PFSK-1 (cell line): ENCODE data around the gene LGR5.

Source experiments
- POLR2AphosphoS5 ChIP-seq: IDR thresholded peaks from 2 replicates; pipeline ENCODE4 v1.6.1; 2012; ENCODE audit warnings: low read depth, mild to moderate bottlenecking, control low read depth, low read length, moderate library complexity
- REST ChIP-seq, 2 experiments: IDR thresholded peaks; 2 replicates each; pipeline versions ENCODE4 v1.6.1 to v1.8.0; 2011 to 2012; ENCODE audit warnings: low read depth in 2 of 2, low read length in 2 of 2, control low read depth in 1 of 2, inconsistent platforms in 1 of 2, mild to moderate bottlenecking in 1 of 2, moderate library complexity in 1 of 2; ENCODE audit not compliant: insufficient read depth in 1 of 2
- SIN3A ChIP-seq: IDR thresholded peaks from 2 replicates; pipeline ENCODE4 v1.6.1; 2012; ENCODE audit warnings: mild to moderate bottlenecking, low read length, moderate library complexity, borderline replicate concordance; ENCODE audit not compliant: insufficient read depth
- TAF1 ChIP-seq: IDR thresholded peaks from 2 replicates; pipeline ENCODE4 v1.6.1; 2012; ENCODE audit warnings: low read length, control low read depth, borderline replicate concordance; ENCODE audit not compliant: insufficient read depth

DNA sequence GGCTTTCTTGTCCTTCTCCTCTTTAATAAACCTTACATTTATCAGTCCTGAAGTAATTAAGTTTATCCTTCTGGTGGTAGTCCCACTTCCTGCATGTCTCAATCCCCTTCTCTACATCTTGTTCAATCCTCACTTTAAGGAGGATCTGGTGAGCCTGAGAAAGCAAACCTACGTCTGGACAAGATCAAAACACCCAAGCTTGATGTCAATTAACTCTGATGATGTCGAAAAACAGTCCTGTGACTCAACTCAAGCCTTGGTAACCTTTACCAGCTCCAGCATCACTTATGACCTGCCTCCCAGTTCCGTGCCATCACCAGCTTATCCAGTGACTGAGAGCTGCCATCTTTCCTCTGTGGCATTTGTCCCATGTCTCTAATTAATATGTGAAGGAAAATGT is 144.8 kb downstream of the LGR5 start:
- TF ChIP-seq POLR2AphosphoS5 (no peak), SIN3A (no peak), TAF1 (no peak), REST (IDR thresholded peaks at IDR 0.05; ENCODE audit: insufficient read depth in 1 of 2, low read depth in 2 of 2, low read length in 2 of 2) (no peak)
